HG03139 (cell line): ENCODE data around the gene BCL2L1.

Experiments used
- ATAC-seq: cut with Tn5 transposase; IDR thresholded peaks from one replicate; pipeline ENCODE4 v1.9.1; 2021; ENCODE audit not compliant: unreplicated experiment

Gene BCL2L1

DNA sequence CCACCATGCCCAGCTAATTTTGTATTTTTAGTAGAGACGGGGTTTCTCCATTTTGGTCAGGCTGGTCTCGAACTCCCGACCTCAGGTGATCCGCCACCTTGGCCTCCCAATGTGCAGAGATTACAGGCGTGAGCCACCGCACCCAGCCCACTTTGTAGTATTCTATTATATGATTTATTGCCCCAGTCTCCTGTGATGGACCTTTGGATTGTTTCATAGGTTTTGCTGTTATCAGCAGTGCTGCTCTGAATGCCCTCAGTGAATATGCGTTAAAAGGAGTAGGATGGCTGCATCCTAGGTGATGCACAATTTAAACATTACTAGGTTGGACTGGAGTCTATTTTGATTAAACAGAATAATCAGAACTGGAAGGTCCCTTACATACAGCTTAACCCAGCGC lies 107.3 kb downstream of the BCL2L1 start:
- no peak for ATAC-seq
